Esophagus muscularis mucosa (tissue), 3 donors: ENCODE data around the gene PATL2.
"Not testable (repeated sequence)": the region's sequence is repeated elsewhere in the genome, so short reads cannot be mapped to it uniquely, and the experiment has no call there.

Experiments
- CTCF ChIP-seq, 3 experiments: fragments of 200-600 bp in 2 of 3; fragments of 450-650 bp in 1 of 3; sonication (generic) in 2 of 3; IDR thresholded peaks; one replicate each; pipeline ENCODE4 v1.5.1; 2017 to 2019; ENCODE audit warnings: antibody characterized with exemption in 3 of 3, mild to moderate bottlenecking in 2 of 3, moderate library complexity in 1 of 3
- POLR2A ChIP-seq: fragments of 450-650 bp; IDR thresholded peaks from one replicate; pipeline ENCODE4 v1.6.1; 2017; ENCODE audit warnings: antibody characterized with exemption, moderate library complexity, mild to moderate bottlenecking, low read depth

DNA sequence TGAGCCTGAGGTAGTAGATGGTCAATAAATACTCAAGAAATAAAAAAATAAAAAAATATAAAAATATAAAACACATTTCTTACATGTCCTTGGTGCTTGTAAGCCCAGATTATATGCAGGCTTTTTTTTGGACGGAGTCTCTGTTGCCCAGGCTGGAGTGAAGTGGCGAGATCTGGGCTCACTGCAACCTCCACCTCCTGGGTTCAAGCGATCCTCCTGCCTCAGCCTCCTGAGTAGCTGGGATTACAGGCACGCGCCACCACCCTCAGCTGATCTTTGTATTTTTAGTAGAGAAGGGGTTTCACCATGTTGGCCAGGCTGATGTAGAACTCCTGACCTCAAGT lies 17.1 kb upstream of the PATL2 start:
- TF ChIP-seq CTCF (IDR thresholded peaks at IDR 0.05); POLR2A: not testable (repeated sequence)
